GM18507 (cell line): ENCODE results near the gene ELK3.
A peak's percentile ranks its signal among the peaks of the same experiment; 100 is the strongest.

Experiments used
- DNase-seq: peaks from one replicate; pipeline ENCODE4 v3.0.0; 2011; ENCODE audit warnings: low read depth; ENCODE audit not compliant: insufficient read length; ENCODE audit errors: extremely low spot score
- FAIRE-seq: peaks from 2 replicates; lab custom pipeline; 2011; peaks lifted over from hg19 to GRCh38; lab: Jason Lieb, UNC

Gene ELK3

DNA sequence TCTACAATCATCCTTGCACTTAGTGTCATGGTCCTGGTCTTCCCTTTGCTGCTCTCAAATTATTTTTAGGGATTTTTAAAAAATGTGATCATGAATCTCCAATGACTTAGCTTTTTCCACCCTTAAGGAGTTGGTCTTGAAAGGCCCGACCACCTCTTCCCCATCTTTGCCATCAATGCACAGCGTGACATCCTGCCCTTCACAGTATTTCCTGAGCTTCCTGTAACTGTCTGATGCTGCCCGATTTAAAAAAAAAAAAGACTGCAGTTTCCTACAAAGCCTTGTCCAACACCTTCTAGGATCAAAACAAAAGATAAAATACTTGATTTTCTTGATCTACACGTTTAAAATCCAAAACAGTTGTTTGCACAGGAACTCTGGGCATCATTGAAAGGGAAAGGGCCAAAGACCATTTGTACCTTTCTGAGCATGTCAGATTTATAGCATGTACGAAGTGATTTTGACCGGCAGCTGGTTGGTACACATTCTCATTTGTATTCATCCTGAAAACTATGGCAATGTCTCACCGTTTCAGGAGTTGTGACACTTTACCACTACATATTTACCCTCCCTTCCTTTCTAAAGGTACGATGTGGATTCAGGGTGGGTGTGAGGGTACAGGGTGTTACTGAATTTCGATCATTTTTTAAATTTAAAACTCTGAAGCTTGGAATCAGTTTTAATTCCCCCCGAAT is 7.4 kb upstream of the ELK3 start:
- no peak for DNase-seq
- FAIRE-seq: no peak

DNA sequence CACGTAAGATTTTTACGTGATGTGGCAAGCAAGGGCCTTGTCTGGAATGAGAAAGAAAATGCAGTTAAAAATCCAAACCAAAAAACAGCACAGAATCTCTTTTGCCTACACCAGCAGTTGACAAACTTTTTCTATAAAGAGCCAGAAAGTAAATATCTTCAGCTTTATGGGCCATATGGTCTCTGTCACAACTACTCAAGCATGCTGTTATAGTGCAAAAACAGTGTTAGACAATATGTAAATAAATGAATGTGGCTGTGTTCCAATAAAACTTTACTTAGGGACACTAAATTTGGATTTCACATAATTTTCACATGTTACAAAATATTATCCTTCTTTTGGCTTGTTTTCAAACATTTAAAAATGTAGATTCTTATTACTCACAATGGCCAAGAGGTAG is 6.2 kb upstream of the ELK3 start:
- DNase-seq: no peak
- no peak for FAIRE-seq

DNA sequence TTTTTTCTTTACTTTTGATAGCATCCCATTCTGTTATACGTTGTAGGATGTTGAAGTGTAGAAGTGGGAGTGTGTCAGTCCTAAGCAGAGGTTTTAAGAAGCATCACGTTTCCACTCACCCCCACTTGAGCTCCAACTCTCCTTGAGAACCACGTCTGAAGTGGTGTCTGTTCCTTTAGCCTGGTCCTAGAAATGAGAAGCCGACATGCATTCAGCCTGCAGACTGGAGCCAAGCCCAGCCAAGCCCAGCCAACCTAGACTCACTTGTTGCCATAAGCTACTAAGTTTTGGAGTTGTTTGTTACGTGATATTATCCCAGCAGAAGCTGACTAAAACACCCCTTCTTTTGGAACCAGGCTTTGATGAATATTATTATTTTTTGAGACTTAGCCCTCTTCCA is 4.4 kb upstream of the ELK3 start:
- DNase-seq: no peak
- no peak for FAIRE-seq

DNA sequence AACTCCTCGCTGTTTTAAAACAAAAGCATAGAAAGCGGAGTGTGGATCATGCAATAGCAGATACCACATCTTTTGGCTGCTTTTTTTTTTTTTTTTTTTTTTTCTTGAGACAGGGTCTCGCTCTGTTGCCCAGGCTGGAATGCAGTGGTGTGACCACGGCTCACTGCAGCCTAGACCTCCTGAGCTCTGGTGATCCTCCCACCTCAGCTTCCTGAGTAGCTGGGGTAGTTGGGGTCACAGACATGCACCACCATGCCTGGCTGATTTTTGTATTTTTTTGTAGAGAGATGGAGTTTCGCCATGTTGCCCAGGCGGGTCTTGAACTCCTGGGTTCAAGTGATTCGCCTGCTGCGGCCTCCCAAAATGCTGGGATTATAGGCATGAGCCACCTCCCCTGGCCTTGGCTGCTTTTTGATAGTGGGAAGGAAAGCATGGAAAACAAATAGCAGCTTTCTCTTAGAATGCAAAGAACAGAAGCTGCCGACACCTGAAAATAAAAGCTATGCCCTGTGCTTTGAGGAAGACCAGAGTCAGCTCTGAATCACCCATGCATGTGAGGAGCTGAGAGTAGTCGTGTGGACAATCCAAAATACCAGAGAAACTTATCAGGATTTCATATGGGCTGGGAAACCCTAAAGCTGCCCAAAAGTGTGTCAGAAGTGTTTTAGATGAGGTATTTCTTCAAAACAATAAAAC is 3.6 kb upstream of the ELK3 start:
- no peak for DNase-seq
- FAIRE-seq: no peak

DNA sequence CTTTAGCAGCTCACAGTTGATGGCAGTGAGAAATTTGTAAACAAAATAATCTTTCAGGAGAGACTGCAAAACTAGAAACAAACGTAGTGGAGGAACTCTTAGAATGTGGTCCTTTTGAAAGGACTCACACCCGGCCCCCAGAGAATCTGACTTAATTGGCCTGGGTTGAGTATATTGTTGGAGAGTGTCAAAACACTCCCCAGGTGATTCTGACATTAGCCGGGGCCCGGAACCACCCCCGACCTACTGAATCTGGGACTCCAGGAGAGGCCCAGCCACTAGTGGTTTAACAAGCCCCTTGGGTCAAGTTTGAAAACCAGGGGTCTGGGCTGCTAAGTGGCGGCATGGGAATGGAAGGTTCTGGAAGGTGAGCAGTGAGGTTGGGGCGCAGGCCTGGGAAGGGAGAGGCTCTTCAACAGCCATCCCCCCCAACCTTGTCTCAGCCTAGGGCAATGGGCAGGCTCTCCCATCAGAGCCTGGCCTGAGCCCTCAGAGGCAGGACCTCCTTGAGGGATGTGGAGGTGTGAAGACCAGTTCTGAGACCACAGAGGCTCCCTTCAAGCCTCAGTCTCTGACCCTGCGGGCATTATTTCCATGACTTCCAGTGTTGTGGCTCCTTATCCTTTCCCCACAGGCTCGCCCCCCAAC is 1.1 kb upstream of the ELK3 start:
- DNase-seq (no peak), FAIRE-seq (no peak)

DNA sequence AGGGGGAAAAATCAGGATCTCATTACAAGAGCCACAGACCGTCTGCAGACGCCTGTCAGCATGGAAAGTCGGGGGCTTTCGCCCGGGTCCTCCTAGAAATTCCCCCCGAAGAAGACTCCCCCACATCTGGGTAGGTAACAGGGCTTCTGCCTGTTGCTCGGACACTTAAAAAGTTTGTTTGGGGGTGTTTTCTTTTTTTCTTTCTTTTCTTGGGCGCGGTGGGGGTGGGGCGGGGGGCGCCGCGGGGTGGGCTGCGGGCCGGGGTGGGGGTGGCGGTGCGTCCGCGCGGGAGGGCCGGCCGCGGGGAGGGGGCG is 358 bp downstream of the ELK3 start:
- FAIRE-seq (no peak), DNase-seq (no peak)

DNA sequence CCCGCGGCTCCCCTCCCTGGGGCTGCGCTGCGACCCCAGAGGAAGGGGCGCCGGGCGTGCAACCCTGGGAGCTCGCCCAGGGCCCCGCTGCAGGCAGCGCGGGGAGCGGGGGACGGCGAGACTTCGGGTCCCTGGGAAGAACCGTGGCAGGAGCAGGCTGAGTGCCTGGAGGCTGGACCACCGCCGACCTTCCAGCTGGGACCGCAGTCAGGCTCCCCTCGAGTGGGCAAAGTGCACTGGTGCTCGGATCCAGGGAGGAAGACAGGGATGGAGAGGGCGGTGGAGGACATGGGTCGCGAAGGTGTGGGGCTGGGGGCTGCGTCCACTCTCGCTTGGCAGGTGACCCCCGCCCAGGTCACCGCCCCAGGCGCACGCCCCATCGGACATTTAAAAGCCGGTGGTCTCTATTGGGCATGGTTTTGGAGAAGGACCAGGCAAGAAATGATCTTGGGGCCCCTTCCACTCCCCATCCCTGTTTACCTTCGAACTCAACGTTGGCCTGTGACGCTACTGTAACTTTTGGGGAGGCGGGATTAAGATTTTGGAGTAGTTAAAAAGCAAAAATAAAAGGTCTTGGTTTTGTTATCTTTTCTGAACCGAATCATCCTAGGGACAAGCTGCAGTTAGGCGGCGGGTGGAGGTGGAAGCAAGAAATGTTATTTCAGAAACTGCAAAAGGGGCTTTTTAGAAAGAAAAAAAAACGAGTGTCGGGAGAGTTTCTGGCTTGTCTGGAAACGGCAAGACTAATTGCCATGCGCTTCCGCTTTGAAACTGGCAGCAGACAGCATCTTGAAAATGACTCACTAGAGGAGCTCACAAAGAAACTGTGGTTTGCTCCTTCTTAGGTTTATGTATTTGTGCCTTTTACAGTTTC is 1.0 kb downstream of the ELK3 start:
- DNase-seq (peak; percentile 54), FAIRE-seq (peak; percentile 95)

DNA sequence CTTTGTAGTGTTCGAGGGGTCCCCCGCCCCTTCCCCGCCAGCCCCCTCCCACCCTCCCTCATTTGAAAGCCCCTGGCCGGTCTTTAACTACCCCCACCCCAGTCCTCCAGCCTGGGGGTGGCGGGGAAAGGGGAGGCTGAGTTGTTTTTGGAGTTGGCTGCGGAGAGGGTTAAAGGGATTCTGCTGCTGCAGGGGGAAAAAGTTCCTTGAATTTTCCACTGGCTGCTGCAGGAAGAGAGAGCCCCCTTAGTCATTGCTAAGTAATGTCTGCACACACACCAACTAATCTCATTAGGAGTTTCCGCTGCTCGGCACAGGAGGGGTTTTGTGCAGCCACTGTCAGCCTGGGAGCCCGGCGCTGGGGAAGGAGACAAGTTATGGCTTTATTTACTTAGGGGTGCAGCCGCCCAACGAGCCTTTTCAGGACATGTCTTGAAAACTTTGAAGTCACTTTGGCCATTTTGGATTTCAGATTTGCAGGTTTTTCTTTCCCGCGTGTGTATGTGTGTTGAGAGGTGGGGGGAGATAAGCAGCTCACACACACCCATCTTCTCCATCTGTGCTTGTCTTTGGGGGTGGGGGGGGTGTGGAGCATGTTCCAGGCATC is 1.8 kb downstream of the ELK3 start:
- FAIRE-seq: no peak

DNA sequence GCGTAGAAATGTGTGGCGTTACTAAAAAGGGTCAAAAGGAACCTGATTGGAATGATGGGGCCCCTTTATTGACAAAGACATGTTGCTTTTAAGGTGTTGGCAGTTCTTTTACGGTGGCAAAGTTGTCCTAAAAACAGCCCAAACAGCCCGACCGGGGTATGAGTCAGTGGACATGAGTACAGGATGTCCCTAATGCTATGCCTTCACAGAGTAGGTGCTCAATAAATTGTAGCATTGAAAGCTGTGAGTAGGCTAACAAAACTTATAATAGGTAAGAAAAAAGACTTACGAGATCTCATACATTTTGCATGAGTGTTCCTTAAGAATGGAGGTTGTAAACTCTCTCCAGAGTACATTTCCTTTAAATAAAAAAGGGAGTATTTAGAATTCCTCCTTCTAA is 2.6 kb downstream of the ELK3 start:
- FAIRE-seq (no peak), DNase-seq (no peak)

More for the DNA sequence above, 1.8 kb downstream of the ELK3 start:
- no peak for DNase-seq

DNA sequence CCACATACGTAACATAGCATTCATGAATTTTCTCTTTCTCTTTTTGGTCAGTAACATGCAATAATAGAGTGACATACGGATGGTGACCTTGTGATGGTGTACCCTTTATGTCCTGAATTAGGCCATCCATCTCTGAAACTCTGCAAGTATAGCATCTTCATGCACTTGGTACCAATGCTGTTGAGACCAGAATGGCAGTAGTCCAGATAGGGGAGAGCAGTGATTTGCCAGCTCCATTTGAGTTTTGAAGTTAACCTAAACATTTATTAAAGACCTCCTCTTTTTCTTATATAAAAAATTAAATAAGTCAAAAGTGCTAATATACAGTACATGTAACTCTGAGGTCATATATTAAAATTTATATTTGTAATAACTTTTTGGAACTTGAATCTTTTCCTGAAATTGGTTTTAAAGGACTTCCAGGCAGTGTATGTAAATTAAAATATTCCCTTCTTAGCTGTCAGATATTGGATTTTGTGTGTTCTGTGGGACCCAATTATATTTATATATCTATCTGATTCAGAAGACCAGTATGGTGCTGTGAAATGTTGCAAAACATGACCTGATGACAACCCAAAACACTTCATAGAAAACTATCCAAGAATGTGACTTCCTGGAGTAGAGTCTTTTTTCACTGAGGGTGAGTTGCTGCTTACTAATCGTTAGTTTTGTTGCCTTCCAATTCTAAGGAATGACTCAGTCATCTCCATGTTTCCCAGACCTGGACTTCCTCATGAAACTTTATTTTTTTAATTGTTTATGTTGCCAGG is 3.5 kb downstream of the ELK3 start:
- DNase-seq: no peak

DNA sequence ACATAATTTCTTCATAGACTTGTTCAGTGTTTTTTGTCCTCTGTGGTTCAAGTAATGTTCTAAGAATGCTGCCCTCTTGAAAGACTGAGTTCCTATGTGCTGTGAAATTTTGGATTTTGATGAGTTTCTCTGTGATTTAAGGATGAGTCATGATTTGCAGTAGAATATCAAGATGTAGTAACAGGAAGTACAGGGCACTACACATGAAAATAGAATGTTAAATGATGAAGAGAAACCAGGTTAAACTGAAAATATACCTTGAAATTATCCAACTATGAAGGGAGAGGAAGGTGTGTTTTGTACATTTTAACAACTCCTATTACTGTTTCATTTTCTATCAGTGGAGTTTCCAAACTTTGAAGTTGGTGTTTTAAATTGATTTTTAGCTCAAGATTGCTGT is 4.8 kb downstream of the ELK3 start:
- no peak for FAIRE-seq
- DNase-seq: no peak

More for the DNA sequence above, 3.5 kb downstream of the ELK3 start:
- no peak for FAIRE-seq

DNA sequence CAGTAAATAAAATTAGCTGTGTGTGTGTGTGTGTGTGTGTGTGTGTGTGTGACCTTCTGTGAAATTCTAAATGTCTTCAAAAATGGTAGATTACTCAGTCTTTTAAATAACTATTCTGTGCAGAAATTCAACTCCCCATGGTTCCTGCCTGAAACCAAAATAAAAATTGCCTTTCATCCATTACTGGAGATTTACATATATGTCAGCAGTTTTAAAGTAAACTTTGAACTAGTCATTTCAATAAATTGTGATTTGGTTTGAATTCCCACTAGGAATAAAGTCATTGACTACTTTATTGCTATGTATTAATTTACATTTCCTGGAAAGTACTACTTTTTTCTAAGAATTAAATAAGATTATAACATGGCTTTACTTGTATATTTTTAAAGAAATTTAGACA is 5.3 kb downstream of the ELK3 start:
- FAIRE-seq (no peak), DNase-seq (no peak)

DNA sequence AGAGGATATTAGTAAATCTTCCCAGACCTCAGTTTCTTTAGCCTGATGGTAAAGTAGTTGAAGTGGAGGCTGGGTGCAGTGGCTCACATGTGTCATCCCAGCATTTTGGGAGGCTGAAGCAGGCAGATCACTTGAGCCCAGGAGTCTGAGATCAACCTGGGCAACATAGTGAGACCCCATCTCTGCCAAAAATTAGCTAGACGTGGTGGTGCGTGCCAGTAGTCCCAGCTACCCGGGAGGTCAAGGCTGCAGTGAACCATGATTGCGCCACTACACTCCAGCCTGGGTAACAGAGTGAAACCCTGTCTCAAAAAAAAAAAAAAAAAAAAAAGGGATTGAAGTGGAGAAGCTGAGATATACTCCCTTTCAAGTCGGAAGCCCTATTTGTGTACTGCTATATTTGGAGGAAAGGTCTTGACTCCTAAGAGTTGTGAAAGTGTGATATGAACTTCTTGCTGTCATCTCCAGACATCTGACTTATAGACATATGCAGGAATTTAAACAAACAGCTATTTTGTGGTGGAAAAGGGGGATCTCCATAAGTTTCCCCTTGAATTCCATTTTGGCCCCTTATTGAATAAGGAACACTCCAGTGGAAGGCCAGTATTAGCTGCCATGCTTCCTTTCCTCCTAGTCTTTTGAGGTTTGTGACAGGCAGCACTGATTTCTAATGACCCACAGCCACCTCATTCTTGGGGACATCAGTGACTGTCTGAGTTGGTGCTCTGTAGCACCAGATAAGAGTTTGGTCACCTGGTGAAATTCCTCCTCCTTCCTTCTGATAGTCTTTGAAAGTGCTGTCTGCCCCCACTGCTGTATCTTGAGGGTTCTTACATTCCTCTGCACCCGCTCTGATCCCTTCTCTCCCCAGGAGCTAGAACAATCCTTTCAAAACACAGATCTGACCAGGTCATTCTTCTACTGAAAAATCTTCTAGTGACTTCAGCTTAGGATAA is 7.4 kb downstream of the ELK3 start:
- FAIRE-seq (no peak), DNase-seq (no peak)

DNA sequence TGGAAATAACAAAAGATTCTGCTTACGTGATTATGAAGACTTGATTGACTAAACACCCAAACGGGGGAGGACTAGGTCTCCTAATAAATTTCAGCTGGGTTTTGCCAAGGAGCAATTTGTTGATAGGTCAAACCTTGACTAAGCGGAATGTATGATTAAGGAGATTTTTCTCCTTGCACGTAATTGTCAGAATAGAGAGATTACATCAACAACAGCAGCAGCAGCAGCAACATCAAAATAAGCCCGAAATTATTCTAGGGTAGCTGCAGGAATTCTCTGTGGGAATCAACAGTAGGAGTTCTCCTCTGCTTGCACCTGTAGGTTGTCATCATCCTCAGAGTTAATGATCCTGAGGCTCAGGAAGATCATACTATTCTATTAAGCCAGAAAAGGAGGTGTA is 10.2 kb downstream of the ELK3 start:
- no peak for FAIRE-seq
- DNase-seq: no peak

DNA sequence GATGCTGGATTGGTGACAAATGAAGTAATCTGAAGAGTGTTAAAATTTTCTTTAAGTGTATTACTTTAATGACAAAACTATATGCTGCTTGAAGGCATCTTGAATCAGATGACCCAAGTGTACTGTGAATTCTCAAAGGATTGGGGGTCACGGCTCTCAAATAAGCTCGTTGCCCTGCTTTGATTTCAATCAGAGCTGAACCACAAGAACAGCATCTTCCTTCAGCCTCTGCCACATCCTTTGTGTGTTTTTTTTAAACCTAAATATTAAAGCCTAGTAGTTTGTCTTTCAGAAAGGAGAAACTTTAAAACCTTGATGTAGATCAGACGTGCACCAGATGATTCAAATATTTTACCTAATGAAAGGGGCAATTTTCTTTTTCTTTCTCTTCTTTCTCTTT is 11.7 kb downstream of the ELK3 start:
- no peak for FAIRE-seq
- no peak for DNase-seq

DNA sequence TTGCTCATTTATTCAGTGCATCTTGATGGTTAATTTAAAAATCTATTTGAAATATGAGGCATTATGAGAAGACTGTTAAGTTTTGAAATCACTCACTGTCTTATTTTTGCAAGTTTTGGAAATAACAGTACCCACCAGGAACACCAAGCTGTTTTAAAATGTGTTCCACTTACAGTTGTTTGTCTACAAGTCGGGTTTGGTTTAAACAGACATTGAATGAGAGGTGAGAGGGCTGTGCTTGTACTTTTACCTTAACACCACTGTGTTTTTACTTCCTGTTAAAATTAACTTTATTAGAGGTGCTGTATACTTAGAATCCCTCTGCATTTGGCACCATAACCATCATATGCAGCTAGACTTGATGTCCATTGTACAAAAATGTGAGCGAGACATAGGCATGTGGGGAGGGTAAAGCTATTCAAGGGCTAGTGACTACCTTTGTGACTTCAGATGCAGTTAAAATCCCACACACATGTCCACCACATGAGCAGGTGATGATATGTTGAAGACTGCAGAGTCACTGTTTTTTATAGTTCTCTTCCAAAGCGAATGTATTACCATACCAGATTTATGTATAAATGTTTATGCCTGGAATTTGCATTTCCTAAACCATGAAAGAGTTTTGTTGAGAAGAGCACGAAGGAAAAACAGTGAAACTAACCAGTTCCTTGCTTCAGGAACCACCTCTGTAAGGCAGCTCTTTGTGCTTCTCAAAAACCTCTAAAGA is 12.9 kb downstream of the ELK3 start:
- DNase-seq: no peak
- no peak for FAIRE-seq

DNA sequence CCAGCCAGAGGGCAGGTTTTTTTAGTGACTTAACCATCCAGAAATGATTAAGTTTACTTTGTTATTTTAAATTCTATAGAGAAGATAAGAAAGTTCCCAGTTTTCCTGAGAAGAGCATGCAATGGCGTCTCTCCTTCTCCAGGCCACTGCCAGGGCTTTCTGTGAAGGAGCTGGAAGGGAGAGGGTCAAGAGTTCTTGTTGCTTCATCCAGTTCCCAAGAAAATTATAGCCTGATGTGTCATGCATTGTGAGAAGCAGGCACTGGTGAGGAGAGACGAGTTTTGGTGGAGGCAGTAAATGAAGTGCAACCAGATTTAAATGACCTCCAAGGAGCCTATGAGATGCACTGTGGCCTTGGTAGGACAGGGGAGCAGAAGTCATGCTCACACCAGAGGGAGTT is 14.2 kb downstream of the ELK3 start:
- DNase-seq: no peak
- FAIRE-seq: no peak
